ENCODE measurements around the gene SLC35F6. TPM values are rescaled to one million over a fixed set of nuclear protein-coding genes. Genes with fewer than 3 reads are reported as not detected.

The SLC35F6 gene
- total and polyA plus RNA-seq, 2 donors (not counting 3 experiments of a cell fraction or from before 2014, with no cell fraction given), result 34.6 to 39.8 TPM

DNA sequence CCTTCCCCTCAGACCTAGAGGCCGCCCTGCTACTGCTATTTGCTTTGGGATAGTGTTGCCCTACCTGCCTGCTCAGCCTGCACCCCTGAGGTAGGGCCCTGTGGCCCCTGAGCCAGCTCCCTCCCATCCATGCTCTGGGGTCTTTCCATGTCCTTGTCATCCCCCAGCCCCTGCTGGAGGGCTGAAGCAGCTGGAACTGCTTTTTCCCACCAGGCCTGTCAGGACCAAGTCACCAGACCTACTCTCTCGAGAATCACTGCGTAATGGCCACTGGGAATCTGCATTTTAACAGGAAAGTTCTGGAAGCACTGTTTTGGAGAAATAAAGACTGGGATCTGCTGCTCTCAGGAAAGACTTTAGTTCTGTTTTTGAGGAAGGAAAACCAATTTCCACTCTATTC lies 20.2 kb upstream of the SLC35F6 start:
- Histone ChIP-seq H3K36me3 (ENCODE audit: control insufficient read depth in 2 of 2, extremely low read depth in 1 of 2, insufficient read depth in 2 of 2, low read length in 2 of 2) (no peaks in the 10 kb centered on the region), H3K9ac (replicated peaks; ENCODE audit: extremely low read depth, insufficient read depth, low read length) (no peak overlapping the region), H4K20me1 (replicated peaks; ENCODE audit: control insufficient read depth, extremely low read depth, insufficient read depth, low read length) (no peaks in the 10 kb centered on the region), H3K9me3 (replicated peaks; ENCODE audit: control insufficient read depth, insufficient read depth, low read length) (no peaks in the 10 kb centered on the region), H3K9me1 (replicated peaks; ENCODE audit: control insufficient read depth, extremely low read depth, insufficient read depth, low read length) (no peaks in the 10 kb centered on the region), H3K4me3 (replicated peaks in 1 of 3; ENCODE audit: insufficient read depth in 1 of 3, low read depth in 1 of 3, low read length in 3 of 3) (no peak overlapping the region), H3K4me2 (ENCODE audit: insufficient read depth, low read length) (no peak overlapping the region), H3K79me2 (ENCODE audit: control insufficient read depth, insufficient read depth, low read length) (no peaks in the 10 kb centered on the region), H3K27ac (ENCODE audit: insufficient read depth, low read depth, low read length) (no peak overlapping the region), H3K27me3 (ENCODE audit: control insufficient read depth in 2 of 2, insufficient read depth in 2 of 2, low read length in 2 of 2) (no peaks in the 10 kb centered on the region), H3K4me1 (ENCODE audit: control insufficient read depth, extremely low read depth, insufficient read depth, low read length) (no peaks in the 10 kb centered on the region), H2AFZ (ENCODE audit: low read depth, low read length) (no peak overlapping the region)
- ChIA-PET POLR2A (no interaction called here), CTCF (interaction anchor here (1.0 to 14.5 kb wide), 9 partner anchors 11 to 239 kb away, joined by 3 to 353 read pairs (median 12); partner anchors contain the start of gene CENPA)
- intact Hi-C loops (cut with micrococcal nuclease), result no loop called here
- TF ChIP-seq, protein P1, sequence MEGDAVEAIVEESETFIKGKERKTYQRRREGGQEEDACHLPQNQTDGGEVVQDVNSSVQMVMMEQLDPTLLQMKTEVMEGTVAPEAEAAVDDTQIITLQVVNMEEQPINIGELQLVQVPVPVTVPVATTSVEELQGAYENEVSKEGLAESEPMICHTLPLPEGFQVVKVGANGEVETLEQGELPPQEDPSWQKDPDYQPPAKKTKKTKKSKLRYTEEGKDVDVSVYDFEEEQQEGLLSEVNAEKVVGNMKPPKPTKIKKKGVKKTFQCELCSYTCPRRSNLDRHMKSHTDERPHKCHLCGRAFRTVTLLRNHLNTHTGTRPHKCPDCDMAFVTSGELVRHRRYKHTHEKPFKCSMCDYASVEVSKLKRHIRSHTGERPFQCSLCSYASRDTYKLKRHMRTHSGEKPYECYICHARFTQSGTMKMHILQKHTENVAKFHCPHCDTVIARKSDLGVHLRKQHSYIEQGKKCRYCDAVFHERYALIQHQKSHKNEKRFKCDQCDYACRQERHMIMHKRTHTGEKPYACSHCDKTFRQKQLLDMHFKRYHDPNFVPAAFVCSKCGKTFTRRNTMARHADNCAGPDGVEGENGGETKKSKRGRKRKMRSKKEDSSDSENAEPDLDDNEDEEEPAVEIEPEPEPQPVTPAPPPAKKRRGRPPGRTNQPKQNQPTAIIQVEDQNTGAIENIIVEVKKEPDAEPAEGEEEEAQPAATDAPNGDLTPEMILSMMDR (IDR thresholded peaks at IDR 0.05; ENCODE audit: extremely low read depth in 1 of 2, insufficient read depth in 1 of 2, low read depth in 1 of 2, low read length in 2 of 2), result no peak
- TF ChIP-seq GATA2 (IDR thresholded peaks at IDR 0.05; ENCODE audit: insufficient read depth, insufficient read length, low read depth, low read length) (no peak), EZH2 (IDR thresholded peaks at IDR 0.05; ENCODE audit: borderline replicate concordance, low read depth, low read length, severe bottlenecking) (no peak), POLR2A (IDR thresholded peaks at IDR 0.05; ENCODE audit: low read depth, low read length) (no peak), FOS (IDR thresholded peaks at IDR 0.05; ENCODE audit: borderline replicate concordance, insufficient read depth, low read length) (no peak), POLR2AphosphoS5 (IDR thresholded peaks at IDR 0.05; ENCODE audit: insufficient read depth, low read depth, low read length) (no peak)
- TF ChIP-seq, protein P2, sequence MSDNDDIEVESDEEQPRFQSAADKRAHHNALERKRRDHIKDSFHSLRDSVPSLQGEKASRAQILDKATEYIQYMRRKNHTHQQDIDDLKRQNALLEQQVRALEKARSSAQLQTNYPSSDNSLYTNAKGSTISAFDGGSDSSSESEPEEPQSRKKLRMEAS (IDR thresholded peaks at IDR 0.05; ENCODE audit: insufficient read depth, insufficient read length), result no peak
- no TSS peak for BruUV-seq (replicated peaks)
- DNase-seq (ENCODE audit: low read depth, low spot score), result no peak
- dilution Hi-C loops (cut with MboI; ENCODE audit: extremely low pct_ligation_motif_present, low sequenced_read_pairs), result no loop called here
- FAIRE-seq, result no peak

Measured in endothelial cell of umbilical vein (primary cell).